Thyroid gland (tissue), 4 donors: Measurements from ENCODE around the gene KRT6C.

Experiments used
- CTCF ChIP-seq, 6 experiments: fragments of 200-600 bp in 3 of 6; fragments of 450-650 bp in 3 of 6; sonication (generic) in 3 of 6; IDR thresholded peaks; one replicate each; pipeline ENCODE4 v1.5.1; 2016 to 2019; ENCODE audit warnings: antibody characterized with exemption in 6 of 6, mild to moderate bottlenecking in 2 of 6, inconsistent platforms in 1 of 6, moderate library complexity in 1 of 6
- POLR2A ChIP-seq, 2 donors: fragments of 450-650 bp; IDR thresholded peaks; one replicate each; pipeline ENCODE4 v1.6.1; 2017; ENCODE audit warnings: antibody characterized with exemption in 2 of 2, mild to moderate bottlenecking in 2 of 2, moderate library complexity in 1 of 2

GRCh38 chr12:52436000-52436827 lies 37.4 kb downstream of the KRT6C start:
- no peak for TF ChIP-seq CTCF (IDR thresholded peaks at IDR 0.05)
- no peak for TF ChIP-seq POLR2A (IDR thresholded peaks at IDR 0.05)
